Hematopoietic multipotent progenitor cell (in vitro differentiated cells): ENCODE measurements around the gene ST6GALNAC3. TPM values are rescaled to one million over a fixed set of nuclear protein-coding genes. Genes with fewer than 3 reads are reported as not detected.
"Not testable (repeated sequence)": the region's sequence is repeated elsewhere in the genome, so short reads cannot be mapped to it uniquely, and the experiment has no call there.

Experiments
- DNase-seq, 3 donors: peaks; one replicate each; pipeline ENCODE4 v3.0.0-alpha.2; 2011 to 2015; ENCODE audit warnings: low read depth in 2 of 3, low spot score in 2 of 3
- total RNA-seq: library from RNA; depleted of rRNA; stranded (reverse); fragments of >200 nt; gene quantifications from one replicate; pipeline ENCODE4 v1.2.3, GENCODE V29; 2012

The ST6GALNAC3 gene
- total RNA-seq, 1 donor: under 0.01 TPM

DNA sequence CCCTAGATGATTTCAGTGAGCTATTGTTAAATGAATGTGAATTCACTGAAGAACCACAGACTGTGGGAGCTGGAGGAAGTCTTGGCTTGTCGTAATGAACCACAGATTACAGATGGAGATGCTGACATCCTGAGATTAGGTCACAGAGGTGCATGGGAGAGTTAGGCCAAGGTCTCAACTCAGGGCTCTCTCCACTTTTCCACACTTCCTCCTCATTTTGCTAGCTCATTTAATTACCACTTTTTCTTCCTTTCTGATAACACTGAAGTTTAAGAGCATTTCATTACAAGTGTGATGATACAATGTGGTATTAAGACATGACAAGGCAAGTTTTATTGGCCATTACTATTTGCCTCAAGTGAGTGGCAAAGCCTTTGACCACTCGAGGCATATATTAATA is 30.8 kb downstream of the ST6GALNAC3 start:
- peak in 2 of 3 donors; percentile 71 to 89 for DNase-seq

DNA sequence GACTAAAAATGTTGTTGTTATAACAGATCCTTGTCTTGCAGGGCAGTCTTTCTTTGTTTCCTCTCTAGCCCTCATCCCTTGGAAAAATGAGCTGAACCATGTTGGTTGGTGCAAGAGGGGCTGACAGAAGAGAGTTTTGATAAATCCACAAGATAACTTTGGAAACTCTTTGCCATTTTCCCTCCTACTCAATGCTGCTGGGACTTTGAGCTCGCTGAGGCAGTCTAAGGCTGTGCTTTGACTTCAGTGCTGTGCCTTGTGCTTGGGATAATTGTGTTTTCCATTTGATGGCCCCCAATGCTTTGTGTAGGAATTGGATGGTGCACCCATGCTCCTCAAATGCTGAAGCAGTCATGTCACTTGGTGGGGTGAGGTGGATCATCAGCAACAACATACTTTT is 31.7 kb downstream of the ST6GALNAC3 start:
- no peak for DNase-seq

- DNase-seq: no peak
Observed at GRCh38 chr1:76106719-76107235, 32.2 kb downstream of the ST6GALNAC3 start.

GRCh38 chr1:76109404-76109803 is 34.9 kb downstream of the ST6GALNAC3 start:
- DNase-seq: no peak

DNA sequence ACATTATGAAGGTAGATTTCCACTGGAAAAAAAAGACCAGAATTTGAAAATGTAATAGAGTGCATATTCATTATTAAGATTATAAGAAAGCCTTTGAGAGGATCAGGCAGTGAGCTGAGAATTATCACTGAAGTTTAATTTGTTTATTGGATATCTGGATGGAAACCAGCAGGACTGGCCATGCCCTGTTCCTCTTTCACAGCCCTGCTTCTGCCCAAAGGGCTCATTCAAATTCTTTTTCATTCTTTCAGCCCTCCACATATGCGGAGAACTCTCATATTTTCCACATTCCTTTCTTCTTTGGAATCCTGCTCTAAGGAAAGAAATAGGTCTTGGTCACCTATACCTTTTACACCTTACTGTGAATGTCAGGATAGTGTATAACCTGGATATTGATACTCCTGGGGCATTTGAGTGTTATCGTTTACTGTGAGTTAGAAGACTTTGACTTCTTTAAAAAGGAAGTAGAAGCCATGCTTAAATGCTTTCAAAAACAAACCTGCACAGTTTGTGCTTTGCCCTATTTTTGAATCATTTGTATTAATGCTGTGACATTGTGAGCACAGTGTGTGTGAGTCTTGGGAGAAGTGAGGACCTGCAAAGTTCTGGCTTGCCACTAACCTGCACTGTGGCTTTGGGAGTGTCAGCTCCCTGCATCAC is 35.5 kb downstream of the ST6GALNAC3 start:
- DNase-seq: no peak

DNA sequence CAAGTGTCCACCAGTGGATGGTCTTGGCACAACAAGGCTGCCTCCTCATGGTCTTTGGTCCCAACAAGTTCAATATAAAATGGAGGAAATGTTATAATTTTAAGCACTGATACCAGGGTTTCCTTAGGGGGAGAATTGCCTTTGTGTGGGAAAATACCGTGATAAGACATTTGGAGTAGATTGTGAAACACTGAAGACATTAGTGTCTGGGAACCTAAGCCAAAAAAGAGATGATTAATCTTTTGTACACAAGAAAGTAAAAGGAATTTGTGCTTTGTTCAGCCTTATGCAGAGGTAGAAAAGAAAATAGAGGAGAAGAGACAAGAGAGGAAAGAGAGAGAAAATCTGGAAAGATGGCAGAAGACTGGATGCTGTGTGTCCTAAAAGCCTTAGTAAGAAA is 36.1 kb downstream of the ST6GALNAC3 start:
- no peak for DNase-seq

DNA sequence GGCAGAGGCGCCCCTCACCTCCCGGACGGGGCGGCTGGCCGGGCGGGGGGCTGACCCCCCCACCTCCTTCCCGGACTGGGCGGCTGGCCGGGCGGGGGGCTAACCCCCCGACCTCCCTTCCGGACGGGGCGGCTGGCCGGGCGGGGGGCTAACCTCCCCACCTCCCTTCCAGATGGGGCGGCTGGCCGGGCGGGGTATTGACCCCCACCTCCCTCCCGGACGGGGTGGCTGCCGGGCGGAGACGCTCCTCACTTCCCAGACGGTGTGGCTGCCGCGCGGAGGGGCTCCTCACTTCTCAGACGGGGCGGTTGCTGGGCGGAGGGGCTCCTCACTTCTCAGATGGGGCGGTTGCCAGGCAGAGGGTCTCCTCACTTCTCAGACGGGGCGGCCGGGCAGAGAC is 37.8 kb downstream of the ST6GALNAC3 start:
- DNase-seq: not testable (repeated sequence)

DNA sequence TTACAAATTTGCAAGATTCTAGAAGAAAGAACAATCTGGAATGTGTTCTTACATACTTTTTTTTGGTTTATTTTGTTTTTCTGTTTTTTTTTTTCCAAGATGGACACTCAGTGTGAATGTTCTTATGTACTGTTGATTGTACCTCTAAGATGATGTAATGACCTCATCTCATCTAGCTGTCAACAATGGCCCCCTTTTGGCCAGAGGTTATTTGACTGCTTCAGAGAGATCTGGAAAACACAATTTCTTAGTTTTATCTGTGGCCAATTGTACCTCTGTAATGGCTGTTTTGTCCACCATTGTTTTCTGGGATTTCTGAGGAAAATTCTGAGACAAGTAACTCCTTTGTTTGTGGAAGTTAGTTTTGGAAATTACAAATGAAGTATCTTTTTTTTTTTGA is 38.9 kb downstream of the ST6GALNAC3 start:
- no peak for DNase-seq

- no peak for DNase-seq
Observed at GRCh38 chr1:76115171-76115570, 40.6 kb downstream of the ST6GALNAC3 start.

GRCh38 chr1:76121850-76122249 is 47.3 kb downstream of the ST6GALNAC3 start:
- no peak for DNase-seq

DNA sequence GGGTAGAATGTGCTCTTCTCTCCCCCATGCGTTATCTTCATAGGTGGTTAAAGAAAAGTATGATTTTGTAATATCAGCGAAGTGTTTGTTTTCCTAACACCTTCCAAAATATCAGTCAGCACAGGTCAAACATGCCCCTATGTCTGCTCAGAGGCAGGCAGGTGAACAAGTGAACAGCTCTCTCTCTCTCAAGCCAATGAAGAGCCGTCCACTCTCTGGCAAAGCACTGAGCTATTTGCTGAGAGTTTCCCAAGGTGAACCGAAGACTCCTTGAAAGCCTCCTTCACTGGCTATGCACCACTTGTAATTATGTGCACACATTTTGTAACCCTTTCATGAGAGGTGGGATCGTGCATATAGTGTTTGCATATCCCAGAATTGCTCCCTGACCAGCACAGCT is 47.7 kb downstream of the ST6GALNAC3 start:
- DNase-seq: no peak

DNA sequence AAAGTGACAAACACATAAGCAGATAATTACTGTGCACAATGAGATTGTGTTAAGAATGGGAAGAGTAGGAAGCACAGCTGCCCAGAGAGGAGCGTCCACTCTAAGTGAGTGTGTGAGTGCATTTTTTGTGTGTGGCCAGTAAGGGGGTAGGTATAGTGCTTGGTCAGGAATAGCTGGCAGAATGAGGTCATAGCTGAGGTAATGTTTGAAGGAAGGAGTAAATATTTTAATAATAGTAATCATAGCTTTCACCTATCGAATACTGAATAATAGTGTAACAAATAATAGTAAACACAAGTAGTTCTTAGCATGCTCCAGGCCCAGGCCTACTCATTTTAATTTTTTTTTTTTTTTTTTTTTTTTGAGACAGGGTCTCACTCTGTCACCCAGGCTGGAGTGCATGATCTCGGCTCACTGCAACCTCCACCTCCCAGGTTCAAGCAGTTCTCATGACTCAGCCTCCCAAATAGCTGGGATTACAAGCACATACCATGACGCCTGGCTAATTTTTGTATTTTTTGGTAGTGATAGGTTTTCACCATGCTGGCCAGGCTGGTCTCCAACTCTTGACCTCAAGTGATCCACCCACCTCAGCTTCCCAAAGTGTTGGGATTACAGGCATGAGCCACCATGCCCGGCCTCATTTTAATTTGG is 49.0 kb downstream of the ST6GALNAC3 start:
- not testable (repeated sequence) for DNase-seq

DNA sequence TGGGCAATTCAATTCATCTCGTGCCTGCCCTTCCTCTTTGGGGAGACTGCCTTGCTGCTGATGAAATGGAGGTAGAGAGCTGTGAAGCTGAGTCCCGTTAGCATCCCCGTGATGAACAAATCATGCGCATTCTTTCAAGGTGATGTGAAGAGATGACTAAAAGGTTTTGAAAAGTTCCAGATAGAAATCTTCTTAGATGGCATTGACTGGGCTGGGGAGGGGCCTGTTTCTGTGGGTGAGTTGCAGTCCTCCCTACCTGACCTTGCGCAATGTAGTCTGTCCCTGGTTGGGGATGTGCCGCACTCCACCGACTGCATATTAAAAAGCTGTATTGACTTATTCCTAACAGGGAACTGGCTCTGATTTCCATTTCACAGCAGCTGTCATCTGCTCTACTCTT is 49.6 kb downstream of the ST6GALNAC3 start:
- no peak for DNase-seq

DNA sequence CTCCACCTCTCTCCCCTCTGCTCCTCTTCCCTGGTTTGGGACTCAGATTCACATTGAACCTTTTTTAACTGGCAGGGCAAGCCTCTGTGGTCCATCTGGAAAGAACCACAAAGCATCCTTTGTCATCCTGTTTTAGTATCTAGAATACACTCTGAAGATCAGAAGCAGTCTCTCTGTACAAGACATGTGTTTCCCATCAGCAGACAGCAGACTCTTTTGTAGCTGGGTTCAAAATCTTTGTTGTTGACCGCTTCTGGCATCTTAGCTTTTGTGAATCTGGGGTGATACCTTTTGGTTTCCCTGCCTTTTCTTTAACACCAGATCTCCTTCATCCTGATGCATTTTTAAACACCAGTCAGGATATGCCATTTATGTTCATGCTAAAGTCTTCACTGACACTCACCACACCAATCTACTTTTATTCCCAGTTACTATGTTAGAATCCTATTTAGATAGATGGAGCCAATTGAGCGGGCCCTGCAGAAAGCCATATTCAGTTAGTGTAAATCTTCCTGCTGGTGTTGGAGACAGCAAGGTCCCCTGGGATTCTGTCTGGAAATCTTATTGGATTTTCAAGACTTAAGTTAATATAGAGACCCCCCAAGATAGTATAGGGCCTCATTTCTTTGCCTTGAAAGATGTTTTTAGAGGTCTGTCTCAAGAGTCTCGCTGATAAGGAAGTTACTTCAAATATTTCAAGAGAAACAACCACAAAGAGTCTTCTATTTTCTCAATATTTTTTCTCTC is 51.1 kb downstream of the ST6GALNAC3 start:
- DNase-seq: no peak

- DNase-seq: no peak
Observed at GRCh38 chr1:76128096-76128495, 53.5 kb downstream of the ST6GALNAC3 start.

DNA sequence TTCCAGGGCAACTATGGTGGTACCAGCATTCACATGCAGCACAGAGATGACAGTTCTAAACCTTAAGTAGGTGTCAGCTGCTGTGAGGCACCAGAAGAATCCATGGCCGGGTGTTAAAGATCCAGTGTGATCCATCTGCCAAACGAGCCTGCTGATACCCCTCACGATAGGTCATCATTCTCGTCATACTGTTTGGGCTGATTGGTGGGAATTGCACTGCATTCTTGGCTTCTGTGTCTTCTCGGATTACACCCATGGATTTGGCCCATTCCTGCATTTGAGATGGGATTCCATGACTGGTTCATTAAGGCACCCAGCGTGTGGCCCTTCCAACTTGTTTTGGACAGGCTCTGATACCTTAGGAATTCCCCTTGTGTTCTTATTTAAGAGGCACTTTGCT is 55.2 kb downstream of the ST6GALNAC3 start:
- DNase-seq: no peak

- DNase-seq: no peak
Observed at GRCh38 chr1:76130992-76131391, 56.4 kb downstream of the ST6GALNAC3 start.

DNA sequence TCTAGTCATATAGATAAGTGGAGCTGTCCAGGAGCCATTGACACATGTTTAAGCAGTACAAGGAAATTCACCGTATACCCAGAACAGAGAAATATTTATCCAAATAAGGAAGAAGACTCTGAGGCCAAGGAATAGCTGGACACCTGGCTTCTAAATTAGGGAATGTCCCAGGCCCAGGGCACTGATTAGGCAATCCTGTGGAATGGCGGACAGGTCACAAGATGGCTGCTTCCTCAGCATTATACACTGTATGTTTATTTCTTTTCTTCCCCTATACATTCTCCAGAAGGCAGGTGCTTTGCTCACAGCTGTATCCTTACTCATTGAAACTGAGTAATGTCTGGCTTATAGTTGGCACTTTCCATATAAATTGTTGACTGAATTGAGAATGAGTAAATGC is 59.4 kb downstream of the ST6GALNAC3 start:
- DNase-seq: no peak

DNA sequence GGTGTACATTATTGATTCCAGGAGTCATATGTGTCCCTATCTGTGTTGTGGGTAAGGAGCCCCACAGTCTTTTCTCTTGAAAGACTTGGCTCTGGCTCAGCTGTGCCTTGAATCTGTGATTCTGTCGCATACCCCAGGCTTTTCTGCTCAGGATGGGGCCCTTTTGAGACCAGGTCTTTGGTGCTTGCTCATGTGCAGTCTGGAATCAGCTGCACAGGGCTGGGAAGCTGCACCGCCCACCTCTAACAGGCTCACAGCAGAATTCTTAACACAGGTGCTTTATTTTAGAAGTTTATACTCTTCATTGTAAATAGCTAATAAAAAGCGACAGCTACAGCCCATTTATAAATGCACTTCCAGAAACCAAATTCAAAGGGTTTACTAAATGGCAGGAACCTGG is 61.3 kb downstream of the ST6GALNAC3 start:
- no peak for DNase-seq

- DNase-seq: no peak
Observed at GRCh38 chr1:76136894-76137293, 62.3 kb downstream of the ST6GALNAC3 start.

- DNase-seq: no peak
Observed at GRCh38 chr1:76137746-76138145, 63.2 kb downstream of the ST6GALNAC3 start.

- no peak for DNase-seq
Observed at GRCh38 chr1:76138217-76138616, 63.7 kb downstream of the ST6GALNAC3 start.
